NT2/D1 (cell line): Measurements from ENCODE around the gene KPNA6.

Source experiments
- DNase-seq: peaks from one replicate; pipeline ENCODE4 v3.0.0-alpha.2; 2011; ENCODE audit warnings: low read depth, low spot score
- H3K27me3 ChIP-seq: 2 replicates; pipeline ENCODE4 v1.6.0; 2011; ENCODE audit warnings: mild to moderate bottlenecking; ENCODE audit not compliant: insufficient read length, insufficient read depth
- H3K36me3 ChIP-seq: 2 replicates; pipeline ENCODE4 v1.6.1; 2011; ENCODE audit warnings: mild to moderate bottlenecking, low read length, mixed read lengths; ENCODE audit not compliant: insufficient read depth, insufficient read length
- H3K4me1 ChIP-seq: 2 replicates; pipeline ENCODE4 v1.5.1; 2011; ENCODE audit not compliant: insufficient read depth, insufficient read length
- H3K4me3 ChIP-seq: 2 replicates; pipeline ENCODE4 v1.5.1; 2011; ENCODE audit warnings: low read depth; ENCODE audit not compliant: insufficient read length
- H3K9ac ChIP-seq: 2 replicates; pipeline ENCODE4 v1.6.0; 2011; ENCODE audit warnings: low read depth; ENCODE audit not compliant: insufficient read length
- H3K9me3 ChIP-seq: 2 replicates; pipeline ENCODE4 v1.5.1; 2011; ENCODE audit warnings: mild to moderate bottlenecking, low read length; ENCODE audit not compliant: insufficient read depth
- SUZ12 ChIP-seq: IDR thresholded peaks from 2 replicates; pipeline ENCODE4 v1.6.1; 2011; ENCODE audit not compliant: insufficient read length, insufficient read depth; ENCODE audit errors: extremely low read depth
- YY1 ChIP-seq: IDR thresholded peaks from 2 replicates; pipeline ENCODE4 v1.6.1; 2011; ENCODE audit not compliant: insufficient read length, insufficient read depth
- ZNF274 ChIP-seq: IDR thresholded peaks from 2 replicates; pipeline ENCODE4 v1.6.1; 2011; ENCODE audit warnings: mild to moderate bottlenecking, low read depth, low read length

The KPNA6 gene

DNA sequence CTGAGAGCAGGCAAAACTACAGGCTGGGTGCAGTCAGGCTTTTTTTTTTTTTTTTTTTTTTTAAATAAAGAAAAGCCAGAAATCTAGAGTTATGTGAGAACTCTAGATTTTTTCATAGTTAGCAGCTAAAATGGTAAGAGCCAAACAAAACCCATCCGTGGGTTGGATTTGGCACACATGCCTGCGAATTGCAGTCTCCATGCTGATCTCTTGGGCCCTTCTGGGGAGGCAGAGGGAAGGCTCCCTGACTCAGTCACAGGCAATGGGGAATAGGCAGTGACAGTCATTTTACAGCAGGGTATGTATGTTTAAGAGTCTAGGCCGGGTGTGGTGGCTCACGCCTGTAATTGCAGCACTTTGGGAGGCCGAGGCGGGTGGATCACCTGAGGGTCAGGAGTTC, 74.2 kb downstream of the KPNA6 start:
- TF ChIP-seq SUZ12 (no peak), ZNF274 (no peak), YY1 (no peak)
- Histone ChIP-seq H3K9ac (no peak overlapping the region), H3K27me3 (no peaks in the 10 kb centered on the region), H3K4me1 (peaks cover 15% of the 10 kb centered on the region), H3K9me3 (no peaks in the 10 kb centered on the region), H3K4me3 (no peak overlapping the region), H3K36me3 (peaks cover 64% of the 10 kb centered on the region)
- no peak for DNase-seq

DNA sequence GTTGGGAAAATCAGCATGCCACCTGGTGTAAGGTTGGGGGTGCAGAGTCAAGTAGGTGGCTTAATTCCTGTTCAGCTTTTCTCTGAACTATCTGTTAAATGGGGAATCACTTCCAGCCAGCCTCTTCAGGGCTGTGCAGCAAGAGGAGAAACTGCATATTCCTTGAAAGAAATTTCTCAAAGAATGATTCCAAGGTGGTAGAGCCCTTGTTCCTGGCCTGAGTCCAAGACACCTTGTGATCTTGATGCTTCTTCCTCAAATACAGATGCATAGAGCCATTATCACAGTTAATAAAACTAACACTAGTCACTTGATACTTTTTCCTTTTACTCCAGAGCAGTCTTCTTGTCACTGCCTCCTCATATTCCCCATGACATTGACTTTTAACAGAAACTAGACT, 76.8 kb downstream of the KPNA6 start:
- Histone ChIP-seq H3K9me3 (no peaks in the 10 kb centered on the region), H3K4me1 (peaks cover 9% of the 10 kb centered on the region), H3K36me3 (peaks cover 90% of the 10 kb centered on the region), H3K9ac (no peak overlapping the region), H3K4me3 (no peak overlapping the region), H3K27me3 (no peaks in the 10 kb centered on the region)
- TF ChIP-seq YY1 (no peak), SUZ12 (no peak), ZNF274 (no peak)
- no peak for DNase-seq

DNA sequence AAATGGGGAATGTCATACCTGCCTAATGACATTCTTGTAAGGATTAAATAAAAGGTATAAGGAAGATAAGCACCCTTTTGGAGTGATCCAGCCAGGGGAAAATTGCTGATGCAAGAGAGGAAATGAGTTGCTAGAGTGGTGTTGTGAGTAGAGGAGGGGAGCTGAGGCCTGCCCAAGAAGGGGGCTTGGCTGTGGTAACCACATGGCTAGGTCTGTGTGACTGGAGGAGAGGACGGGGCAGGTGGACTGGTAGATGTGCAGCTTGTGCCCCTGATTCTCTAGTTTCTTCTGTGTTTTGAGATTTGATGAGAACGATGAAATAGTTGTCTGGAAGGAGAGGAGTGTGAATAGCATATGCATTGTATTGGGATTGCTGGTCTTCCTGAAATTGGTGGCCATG, 78.2 kb downstream of the KPNA6 start:
- DNase-seq = no peak
- Histone ChIP-seq H3K9me3 (no peaks in the 10 kb centered on the region), H3K27me3 (no peaks in the 10 kb centered on the region), H3K4me1 (peaks cover 10% of the 10 kb centered on the region), H3K9ac (no peak overlapping the region), H3K36me3 (peaks cover 92% of the 10 kb centered on the region), H3K4me3 (no peak overlapping the region)
- TF ChIP-seq YY1 (no peak), ZNF274 (no peak)

DNA sequence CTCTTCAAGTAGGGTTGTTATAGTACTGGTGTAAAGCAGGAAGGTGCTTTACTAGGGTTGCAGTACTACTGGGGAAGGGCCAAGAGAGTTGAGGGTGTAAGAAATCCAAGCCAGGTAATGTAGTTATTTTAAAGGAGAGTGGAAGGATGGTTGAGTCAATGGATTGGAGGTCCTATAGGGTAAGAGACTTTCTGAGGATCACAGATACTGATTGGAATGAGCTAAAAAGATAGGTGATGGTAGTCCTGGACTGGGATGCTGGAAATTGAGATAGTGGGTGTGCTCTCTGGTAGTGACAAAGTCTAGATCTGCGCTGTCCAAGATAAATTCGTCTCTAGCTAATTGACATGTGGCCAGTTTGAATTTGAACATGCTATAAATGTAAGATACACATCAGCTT, 78.6 kb downstream of the KPNA6 start:
- no peak for TF ChIP-seq ZNF274
- TF ChIP-seq SUZ12 = no peak
- TF ChIP-seq YY1 = no peak
- no peak for DNase-seq
- Histone ChIP-seq H3K36me3 (peaks cover 92% of the 10 kb centered on the region), H3K4me1 (peaks cover 6% of the 10 kb centered on the region), H3K27me3 (no peaks in the 10 kb centered on the region), H3K4me3 (no peak overlapping the region), H3K9me3 (no peaks in the 10 kb centered on the region), H3K9ac (no peak overlapping the region)

DNA sequence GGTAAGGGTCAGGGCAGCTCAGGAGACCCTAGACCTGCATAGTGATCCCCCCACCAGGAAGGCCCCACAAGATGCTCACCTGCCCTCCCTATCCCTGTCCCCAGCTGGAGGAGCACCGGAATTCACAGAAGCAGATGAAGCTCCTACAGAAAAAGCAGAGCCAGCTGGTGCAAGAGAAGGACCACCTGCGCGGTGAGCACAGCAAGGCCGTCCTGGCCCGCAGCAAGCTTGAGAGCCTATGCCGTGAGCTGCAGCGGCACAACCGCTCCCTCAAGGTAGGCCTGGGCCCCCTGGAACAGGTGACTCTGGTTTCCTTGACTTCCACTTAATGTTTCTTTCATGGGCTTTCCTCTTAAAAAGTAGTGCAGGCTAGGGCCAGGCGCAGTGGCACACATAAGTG, 80.0 kb downstream of the KPNA6 start:
- DNase-seq = no peak
- Histone ChIP-seq H3K36me3 (peaks cover 92% of the 10 kb centered on the region), H3K9me3 (no peaks in the 10 kb centered on the region), H3K4me1 (peaks cover 2% of the 10 kb centered on the region), H3K9ac (no peak overlapping the region), H3K27me3 (no peaks in the 10 kb centered on the region), H3K4me3 (no peak overlapping the region)
- TF ChIP-seq ZNF274 (no peak), SUZ12 (no peak), YY1 (no peak)

DNA sequence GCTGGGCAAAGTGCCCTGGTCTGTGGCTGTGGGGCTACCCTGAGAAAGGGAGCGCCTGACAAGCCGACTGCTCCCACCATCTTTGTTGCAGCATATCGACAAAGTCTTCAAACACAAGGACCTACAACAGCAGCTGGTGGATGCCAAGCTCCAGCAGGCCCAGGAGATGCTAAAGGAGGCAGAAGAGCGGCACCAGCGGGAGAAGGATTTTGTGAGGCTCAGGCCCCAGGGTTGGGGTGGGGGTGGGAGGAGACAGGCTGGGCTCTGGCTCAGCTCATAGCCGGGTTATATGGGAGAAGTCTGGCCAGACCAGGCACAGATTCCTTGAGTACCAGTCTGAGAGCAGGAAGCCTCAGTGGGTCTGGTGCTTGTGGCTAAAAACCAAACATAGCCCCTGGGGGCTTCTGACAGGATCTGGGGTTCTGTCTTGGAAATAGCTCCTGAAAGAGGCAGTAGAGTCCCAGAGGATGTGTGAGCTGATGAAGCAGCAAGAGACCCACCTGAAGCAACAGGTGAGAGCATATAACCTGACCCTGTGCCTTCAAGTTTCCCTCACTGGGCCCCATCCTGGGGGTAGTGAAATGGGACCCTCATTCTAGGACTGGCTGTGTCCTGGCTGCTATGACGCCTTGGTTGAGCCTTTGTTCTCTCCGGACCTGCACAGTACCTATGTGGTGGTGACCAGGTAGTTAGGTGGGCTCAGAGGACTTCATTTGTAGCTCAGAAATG, 84.5 kb downstream of the KPNA6 start:
- Histone ChIP-seq H3K4me3 (no peak overlapping the region), H3K9me3 (no peaks in the 10 kb centered on the region), H3K36me3 (peaks cover 98% of the 10 kb centered on the region), H3K4me1 (peaks cover 12% of the 10 kb centered on the region), H3K27me3 (no peaks in the 10 kb centered on the region), H3K9ac (no peak overlapping the region)
- TF ChIP-seq ZNF274 (no peak), SUZ12 (no peak), YY1 (no peak)
- no peak for DNase-seq

DNA sequence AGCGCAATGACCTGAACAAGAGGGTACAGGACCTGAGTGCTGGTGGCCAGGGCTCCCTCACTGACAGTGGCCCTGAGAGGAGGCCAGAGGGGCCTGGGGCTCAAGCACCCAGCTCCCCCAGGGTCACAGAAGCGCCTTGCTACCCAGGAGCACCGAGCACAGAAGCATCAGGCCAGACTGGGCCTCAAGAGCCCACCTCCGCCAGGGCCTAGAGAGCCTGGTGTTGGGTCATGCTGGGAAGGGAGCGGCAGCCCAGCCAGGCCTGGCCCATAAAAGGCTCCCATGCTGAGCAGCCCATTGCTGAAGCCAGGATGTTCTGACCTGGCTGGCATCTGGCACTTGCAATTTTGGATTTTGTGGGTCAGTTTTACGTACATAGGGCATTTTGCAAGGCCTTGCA, 87.1 kb downstream of the KPNA6 start:
- H3K27me3 ChIP-seq = no peaks in the 10 kb centered on the region
- no peaks in the 10 kb centered on the region for H3K9me3 ChIP-seq
- peaks cover 28% of the 10 kb centered on the region for H3K4me1 ChIP-seq
- no peak for TF ChIP-seq YY1
- no peak for DNase-seq
- peaks cover 89% of the 10 kb centered on the region for H3K36me3 ChIP-seq
- no peak overlapping the region for H3K4me3 ChIP-seq
- no peak overlapping the region for H3K9ac ChIP-seq
